Umbilical cord (tissue), 2 donors: ENCODE data around the gene DLL3. TPM values are rescaled to one million over a fixed set of nuclear protein-coding genes. Genes with fewer than 3 reads are reported as not detected.
"Not testable (repeated sequence)": the region's sequence is repeated elsewhere in the genome, so short reads cannot be mapped to it uniquely, and the experiment has no call there.

Source experiments
- DNase-seq: peaks from one replicate; pipeline ENCODE4 v3.0.0-alpha.2; 2015; ENCODE audit warnings: low spot score
- total RNA-seq: library from RNA; depleted of rRNA; stranded (reverse); fragments of >200 nt; gene quantifications from one replicate; pipeline ENCODE4 v1.2.3, GENCODE V29; 2014; ENCODE audit warnings: low replicate concordance; ENCODE audit not compliant: insufficient read depth

The DLL3 gene, protein sequence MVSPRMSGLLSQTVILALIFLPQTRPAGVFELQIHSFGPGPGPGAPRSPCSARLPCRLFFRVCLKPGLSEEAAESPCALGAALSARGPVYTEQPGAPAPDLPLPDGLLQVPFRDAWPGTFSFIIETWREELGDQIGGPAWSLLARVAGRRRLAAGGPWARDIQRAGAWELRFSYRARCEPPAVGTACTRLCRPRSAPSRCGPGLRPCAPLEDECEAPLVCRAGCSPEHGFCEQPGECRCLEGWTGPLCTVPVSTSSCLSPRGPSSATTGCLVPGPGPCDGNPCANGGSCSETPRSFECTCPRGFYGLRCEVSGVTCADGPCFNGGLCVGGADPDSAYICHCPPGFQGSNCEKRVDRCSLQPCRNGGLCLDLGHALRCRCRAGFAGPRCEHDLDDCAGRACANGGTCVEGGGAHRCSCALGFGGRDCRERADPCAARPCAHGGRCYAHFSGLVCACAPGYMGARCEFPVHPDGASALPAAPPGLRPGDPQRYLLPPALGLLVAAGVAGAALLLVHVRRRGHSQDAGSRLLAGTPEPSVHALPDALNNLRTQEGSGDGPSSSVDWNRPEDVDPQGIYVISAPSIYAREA
- total RNA-seq: not detected

- no peak for DNase-seq
Observed at GRCh38 chr19:39498798-39499642, at the start of gene DLL3. Gene DLL3, plus strand, starts transcription at chr19:39498947. Its CDS starts 28 bp downstream, at chr19:39498975.

DNA sequence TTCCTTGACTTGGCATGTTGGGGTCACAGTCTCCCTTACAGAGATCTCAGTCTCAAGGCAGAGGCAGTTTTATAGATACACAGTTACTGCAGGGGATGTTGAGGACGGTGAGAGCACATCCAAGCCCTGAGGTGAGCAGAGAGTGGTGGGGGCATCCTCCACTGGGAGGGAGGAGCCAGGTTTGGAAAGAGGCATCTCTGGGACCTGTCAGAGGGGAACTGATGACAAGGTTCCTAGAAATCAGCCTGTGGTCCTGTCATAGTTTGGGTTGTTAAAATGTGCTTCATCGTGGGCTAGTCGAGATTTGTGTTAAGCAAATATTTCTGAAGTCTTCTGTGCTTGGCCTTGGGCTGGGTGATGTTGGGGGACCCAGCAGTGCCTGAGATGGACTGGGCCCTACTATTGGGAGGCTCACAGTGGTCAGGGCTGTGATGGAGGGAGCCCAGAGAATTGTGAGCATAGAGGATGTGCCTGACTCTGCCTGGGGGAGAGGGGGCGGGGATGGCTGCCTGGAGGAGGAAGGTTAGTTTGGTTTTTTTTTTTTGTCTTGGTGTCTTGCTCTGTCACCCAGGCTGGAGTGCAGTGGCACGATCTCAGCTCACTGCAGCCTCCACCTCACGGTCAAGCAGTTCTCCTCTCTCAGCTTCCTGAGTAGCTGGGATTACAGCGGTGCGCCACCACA, 49.5 kb upstream of the DLL3 start:
- no peak for DNase-seq

DNA sequence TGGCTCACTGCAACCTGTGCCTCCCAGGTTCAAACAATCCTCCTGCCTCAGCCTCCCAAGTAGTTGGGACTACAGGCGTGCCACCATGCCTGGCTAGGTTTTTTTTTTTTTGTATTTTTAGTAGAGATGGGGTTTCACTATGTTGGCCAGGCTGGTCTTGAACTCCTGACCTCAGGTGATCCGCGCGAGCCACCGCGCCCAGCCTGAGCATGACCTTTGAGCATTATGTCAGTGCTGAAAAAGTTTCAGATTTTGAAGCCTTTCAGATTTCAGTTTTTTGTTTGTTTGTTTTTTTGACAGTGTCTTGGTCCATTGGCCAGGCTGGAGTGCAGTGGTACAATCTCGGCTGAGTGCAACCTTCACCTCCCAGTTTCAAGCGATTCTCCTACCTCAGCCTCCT, 47.5 kb upstream of the DLL3 start:
- DNase-seq: not testable (repeated sequence)

GRCh38 chr19:39463403-39463802, 35.3 kb upstream of the DLL3 start:
- DNase-seq: no peak

DNA sequence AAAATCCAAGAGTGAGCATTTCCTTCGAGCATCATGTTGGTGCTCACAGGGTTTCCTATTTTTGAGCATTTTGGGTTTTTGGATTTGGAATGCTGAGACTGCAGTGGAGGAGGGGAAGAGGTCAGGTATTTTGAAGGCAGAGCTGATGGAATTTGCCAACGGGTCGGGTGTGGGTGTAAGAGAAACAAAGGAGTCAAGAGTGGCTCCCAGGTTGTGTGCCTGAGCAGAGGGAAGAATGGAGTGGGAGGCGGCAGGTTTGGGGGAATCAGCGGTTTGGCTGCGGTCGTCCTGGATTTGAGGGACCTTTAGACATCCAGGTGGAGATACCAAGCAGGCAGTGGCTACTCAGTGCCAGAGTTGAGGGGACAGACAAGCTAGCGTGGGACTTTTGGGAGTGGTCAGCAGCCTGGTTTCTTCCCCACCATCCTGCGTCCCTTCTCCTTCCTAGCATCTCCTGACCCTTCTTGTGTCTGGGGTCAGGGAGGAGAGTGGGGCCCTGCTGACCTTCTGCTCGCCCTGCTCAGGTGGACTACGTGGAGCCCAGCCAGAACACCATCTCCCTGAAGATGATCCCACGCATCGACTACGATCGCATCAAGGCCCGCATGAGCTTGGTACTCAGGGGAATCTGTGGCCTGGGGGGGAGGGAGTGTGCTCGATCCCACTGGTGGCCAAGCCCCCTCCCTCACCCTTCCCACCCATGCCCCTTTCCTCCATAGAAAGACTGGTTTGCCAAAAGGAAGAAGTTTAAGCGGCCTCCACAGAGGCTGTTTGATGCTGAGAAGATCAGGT, 32.6 kb upstream of the DLL3 start:
- DNase-seq: no peak

DNA sequence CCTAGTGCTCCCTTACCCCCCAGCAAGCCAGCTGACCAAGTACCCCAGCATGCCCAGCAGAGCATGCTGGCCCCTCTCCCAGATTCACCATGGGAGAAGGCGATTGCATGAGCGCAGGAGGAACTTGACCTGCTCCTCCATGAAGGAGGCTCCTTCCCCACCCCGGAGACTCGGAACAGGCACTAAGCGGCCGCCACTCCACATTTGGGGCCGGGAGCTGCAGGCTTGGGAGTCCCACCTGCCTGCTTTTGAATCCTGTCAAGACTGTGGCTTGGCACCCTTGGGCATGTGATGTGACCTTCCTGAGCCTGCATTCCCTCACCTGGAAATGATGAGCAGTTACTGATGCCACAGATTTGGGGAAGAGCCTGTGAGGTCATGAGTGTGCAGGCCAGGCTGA, 30.8 kb upstream of the DLL3 start:
- no peak for DNase-seq

- DNase-seq: no peak
Observed at GRCh38 chr19:39469036-39469435, 29.7 kb upstream of the DLL3 start.

DNA sequence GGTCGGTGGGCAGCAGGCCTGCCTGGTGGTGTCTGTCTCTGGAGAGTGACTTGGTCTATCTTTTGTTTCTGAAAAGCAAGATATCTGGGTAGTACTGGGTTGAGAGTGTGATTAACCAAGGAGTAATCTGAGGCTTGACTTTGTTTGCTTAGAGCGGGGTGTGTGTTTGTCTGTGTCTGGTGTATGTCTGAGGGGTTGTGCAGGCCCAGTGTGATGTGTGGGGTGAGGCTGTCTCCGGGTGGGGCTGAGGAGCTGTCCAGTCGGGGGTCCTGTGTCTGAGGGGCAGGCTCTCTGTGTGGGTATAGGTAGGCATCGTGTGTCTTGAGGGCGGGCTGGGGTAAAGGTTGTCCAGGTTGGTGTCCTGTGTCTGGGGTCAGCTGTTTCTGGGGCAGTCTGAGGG, 29.2 kb upstream of the DLL3 start:
- no peak for DNase-seq

DNA sequence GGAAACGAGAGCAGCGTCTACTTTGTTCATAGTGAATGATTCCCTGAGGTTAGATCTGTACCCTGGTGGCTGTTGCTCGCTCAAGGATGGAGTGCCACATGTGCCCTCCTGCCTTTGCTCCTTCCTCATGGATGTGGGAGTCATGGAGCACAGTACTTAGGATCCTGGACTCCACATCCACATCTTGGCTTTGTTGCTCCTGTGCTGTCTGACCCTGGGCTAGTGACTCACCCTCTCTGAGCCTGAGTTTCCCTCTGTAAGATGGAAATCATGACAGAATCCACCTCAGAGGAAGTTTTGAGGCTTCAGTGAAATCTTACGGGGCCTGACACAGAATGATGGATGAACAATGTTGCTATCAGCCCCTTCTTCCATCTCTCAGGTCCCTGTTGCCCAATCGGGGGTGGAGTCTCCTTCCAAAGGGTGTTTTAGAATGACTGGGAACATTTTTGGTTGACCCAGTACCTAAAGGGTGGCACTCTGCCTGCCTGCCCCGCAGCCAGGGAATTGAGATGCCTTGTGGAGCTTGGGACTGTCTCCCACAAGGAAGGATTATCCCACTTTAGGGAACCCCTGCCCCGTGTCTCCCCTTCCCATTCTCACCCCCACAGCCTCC, 27.9 kb upstream of the DLL3 start:
- DNase-seq: no peak

- no peak for DNase-seq
Observed at GRCh38 chr19:39471756-39472536, 26.8 kb upstream of the DLL3 start.

DNA sequence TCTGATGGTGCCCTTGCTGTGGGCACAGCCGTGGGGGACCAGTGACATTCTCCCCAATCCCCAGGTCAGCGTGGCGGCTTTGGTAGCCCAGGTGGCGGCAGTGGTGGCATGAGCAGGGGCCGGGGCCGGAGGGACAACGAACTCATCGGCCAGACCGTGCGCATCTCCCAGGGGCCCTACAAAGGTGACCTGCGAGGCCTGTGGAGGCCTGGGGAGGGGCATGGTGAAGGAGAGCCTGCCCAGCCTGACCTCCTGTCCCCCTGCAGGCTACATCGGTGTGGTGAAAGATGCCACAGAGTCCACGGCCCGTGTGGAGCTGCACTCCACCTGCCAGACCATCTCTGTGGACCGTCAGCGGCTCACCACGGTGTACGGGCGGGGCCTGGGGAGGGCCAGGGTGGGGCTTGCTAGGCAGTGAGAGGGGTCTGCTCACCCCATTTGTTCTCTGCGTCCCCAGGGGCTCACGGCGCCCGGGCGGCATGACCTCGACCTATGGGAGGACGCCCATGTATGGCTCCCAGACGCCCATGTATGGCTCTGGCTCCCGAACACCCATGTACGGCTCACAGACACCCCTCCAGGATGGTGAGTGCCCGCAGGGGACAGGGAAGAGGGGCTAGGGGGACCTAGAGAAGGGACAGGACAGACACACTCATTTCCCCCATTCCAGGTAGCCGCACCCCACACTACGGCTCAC, 25.9 kb upstream of the DLL3 start:
- DNase-seq: no peak

DNA sequence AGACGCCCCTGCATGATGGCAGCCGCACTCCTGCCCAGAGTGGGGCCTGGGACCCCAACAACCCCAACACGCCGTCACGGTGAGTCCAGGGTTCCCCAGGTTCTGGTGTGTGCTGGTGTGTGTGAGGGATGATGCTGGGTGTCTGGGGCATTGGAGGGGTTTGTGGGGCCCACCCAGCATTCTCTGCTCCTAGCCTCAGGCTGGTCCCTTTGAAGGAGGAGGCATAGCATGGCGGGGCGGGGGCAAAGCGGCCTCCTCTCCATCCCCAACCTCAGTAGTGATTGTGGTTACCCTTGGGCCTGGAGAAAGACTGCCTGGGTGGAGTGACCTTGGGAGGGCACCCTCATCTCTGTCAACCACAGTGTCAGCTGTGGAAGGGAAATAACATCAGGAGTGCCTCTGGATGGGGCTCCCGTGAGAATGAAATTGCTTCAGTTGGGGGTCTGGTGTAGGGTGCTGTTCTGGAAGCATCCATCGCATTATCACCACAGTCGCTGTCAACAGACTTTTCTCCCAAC, 25.2 kb upstream of the DLL3 start:
- DNase-seq: no peak

GRCh38 chr19:39474139-39474620, 24.6 kb upstream of the DLL3 start:
- DNase-seq: peak; percentile 15

- DNase-seq: no peak
Observed at GRCh38 chr19:39475748-39476147, 23.0 kb upstream of the DLL3 start.

DNA sequence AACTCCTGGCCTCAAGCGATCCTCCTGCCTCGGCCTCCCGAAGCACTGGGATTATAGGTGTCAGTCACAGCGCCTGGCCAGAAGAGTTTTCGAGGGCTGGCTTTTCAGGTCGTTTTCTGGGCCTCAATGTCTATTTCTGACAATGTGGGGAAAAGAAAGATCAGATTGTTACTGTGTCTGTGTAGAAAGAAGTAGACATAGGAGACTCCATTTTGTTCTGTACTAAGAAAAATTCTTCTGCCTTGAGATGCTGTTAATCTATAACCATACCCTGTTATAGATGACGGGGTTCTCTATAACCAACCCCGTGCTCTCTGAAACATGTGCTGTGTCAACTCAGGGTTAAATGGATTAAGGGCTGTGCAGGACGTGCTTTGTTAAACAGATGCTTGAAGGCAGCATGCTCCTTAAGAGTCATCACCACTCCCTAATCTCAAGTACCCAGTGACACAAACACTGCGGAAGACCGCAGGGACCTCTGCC, 19.4 kb upstream of the DLL3 start:
- DNase-seq: not testable (repeated sequence)

DNA sequence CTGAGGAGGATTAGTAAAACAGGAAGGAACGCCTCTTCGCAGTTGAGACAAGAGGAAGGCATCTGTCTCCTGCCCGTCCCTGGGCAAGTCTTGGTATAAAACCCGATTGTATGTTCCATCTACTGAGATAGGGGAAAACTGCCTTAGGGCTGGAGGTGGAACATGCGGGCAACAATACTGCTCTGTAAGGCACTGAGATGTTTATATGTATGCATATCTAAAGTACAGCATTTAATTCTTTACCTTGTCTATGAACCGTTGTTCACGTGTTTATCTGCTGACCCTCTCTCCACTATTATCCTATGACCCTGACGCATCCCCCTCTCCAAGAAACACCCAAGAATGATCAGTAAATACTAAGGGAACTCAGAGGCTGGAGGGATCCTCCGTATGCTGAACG, 18.8 kb upstream of the DLL3 start:
- peak; percentile 12 for DNase-seq

DNA sequence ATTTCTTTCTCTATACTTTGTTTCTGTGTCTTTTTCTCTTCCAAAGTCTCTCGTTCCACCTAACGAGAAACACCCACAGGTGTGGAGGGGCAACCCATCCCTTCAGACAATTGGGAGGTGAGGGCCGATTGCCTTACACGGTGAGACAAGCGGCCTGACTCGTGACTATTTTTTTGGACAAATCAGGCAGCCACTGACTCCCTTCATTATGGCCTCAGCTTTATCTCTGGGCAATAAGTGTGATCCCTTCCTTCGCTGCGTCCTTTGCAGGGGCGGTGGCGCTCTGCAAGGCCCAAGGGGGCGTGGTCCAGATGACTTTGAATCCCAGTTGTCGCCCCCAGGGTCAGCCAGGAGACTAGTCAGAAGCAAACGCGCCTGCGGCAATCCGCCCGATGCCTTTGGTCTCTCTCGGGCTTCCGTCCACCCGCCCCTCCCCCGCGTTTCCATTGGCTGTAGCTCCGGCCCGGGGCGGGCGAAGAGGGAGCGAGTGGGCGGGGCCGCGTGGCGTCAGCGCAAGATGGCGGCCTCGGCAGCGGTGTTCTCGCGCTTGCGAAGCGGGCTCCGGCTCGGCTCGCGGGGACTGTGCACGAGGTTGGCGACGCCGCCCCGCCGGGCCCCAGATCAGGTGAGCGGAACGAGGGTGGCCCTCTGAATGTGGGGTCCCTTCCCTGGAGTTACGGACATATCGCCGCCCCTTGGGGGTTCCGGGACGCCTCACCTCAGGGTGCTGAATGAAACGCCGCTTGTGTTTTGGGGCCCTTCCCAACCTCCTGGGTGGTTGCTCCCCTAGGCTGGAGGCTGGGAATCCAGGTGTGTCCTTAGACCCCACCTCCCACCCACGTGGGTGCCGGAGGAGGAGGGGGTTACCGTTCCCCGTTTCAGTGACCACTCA, 18.2 kb upstream of the DLL3 start, which contains the start of gene TIMM50:
TIMM50 (plus strand) TSS at position 502 of the 892 bp plus-strand sequence; CDS start at position 518, 16 bp downstream.
- peak; percentile 97 for DNase-seq
